Liver (tissue), 9 donors: Measurements from ENCODE around the gene HOXD13. TPM values are rescaled to one million over a fixed set of nuclear protein-coding genes. Genes with fewer than 3 reads are reported as not detected.

Source experiments
- DNase-seq: peaks from one replicate; pipeline ENCODE4 v3.0.0-alpha.2; 2017; ENCODE audit warnings: low spot score
- H3K27ac ChIP-seq, 2 donors: one replicate each; pipeline ENCODE4 v1.7.0; 2013; ENCODE audit warnings: inconsistent platforms in 2 of 2, low read length in 2 of 2, control low read depth in 1 of 2, low read depth in 1 of 2, mild to moderate bottlenecking in 1 of 2
- H3K27me3 ChIP-seq, 4 donors: one replicate each; pipeline versions ENCODE4 v1.6.1 to v1.7.0; 2013; ENCODE audit warnings: low read length in 3 of 4, inconsistent platforms in 1 of 4, mild to moderate bottlenecking in 1 of 4, moderate library complexity in 1 of 4; ENCODE audit not compliant: control insufficient read depth in 4 of 4, insufficient read depth in 4 of 4
- H3K36me3 ChIP-seq, 4 donors: one replicate each; pipeline versions ENCODE4 v1.6.1 to v1.7.0; 2013; ENCODE audit warnings: low read length in 3 of 4, mild to moderate bottlenecking in 3 of 4, low read depth in 1 of 4, moderate library complexity in 1 of 4; ENCODE audit not compliant: control insufficient read depth in 4 of 4, insufficient read depth in 3 of 4
- H3K4me1 ChIP-seq, 4 donors: one replicate each; pipeline versions ENCODE4 v1.6.1 to v1.7.0; 2013; ENCODE audit warnings: low read length in 3 of 4, mild to moderate bottlenecking in 3 of 4, moderate library complexity in 1 of 4; ENCODE audit not compliant: control insufficient read depth in 4 of 4, insufficient read depth in 4 of 4
- H3K4me3 ChIP-seq, 3 donors: one replicate each; pipeline versions ENCODE4 v1.6.1 to v1.7.0; 2013; ENCODE audit warnings: low read length in 3 of 3, control low read depth in 1 of 3, low read depth in 1 of 3, mild to moderate bottlenecking in 1 of 3
- H3K9ac ChIP-seq, 2 donors: one replicate each; pipeline ENCODE4 v1.7.0; 2013; ENCODE audit warnings: low read length in 2 of 2, mild to moderate bottlenecking in 2 of 2, moderate library complexity in 2 of 2, control low read depth in 1 of 2, low read depth in 1 of 2
- H3K9me3 ChIP-seq, 4 donors: one replicate each; pipeline versions ENCODE4 v1.6.1 to v1.7.0; 2013; ENCODE audit warnings: low read length in 3 of 4; ENCODE audit not compliant: control insufficient read depth in 4 of 4
- EGR1 ChIP-seq, 2 donors: IDR thresholded peaks; 2 replicates each; pipeline ENCODE4 v1.6.1; 2016 to 2018; ENCODE audit warnings: antibody characterized with exemption in 2 of 2, low read depth in 2 of 2
- FOXA1 ChIP-seq: IDR thresholded peaks from 2 replicates; pipeline ENCODE4 v1.6.1; 2016; ENCODE audit warnings: antibody characterized with exemption
- FOXA2 ChIP-seq: IDR thresholded peaks from 2 replicates; pipeline ENCODE4 v1.6.1; 2016; ENCODE audit warnings: antibody characterized with exemption
- GABPA ChIP-seq, 2 donors: IDR thresholded peaks in 1 of 2; conservative IDR thresholded peaks in 1 of 2; 2 replicates each; pipeline ENCODE4 v1.6.1; 2016; ENCODE audit warnings: antibody characterized with exemption in 2 of 2, mild to moderate bottlenecking in 1 of 2, moderate library complexity in 1 of 2
- HNF4A ChIP-seq, 2 donors: conservative IDR thresholded peaks; 2 replicates each; pipeline ENCODE4 v1.6.1; 2016; ENCODE audit warnings: antibody characterized with exemption in 2 of 2, mild to moderate bottlenecking in 2 of 2
- HNF4G ChIP-seq: IDR thresholded peaks from 2 replicates; pipeline ENCODE4 v1.6.1; 2016; ENCODE audit warnings: antibody characterized with exemption
- JUND ChIP-seq, 2 donors: IDR thresholded peaks; 2 replicates each; pipeline ENCODE4 v1.6.1; 2016; ENCODE audit warnings: antibody characterized with exemption in 2 of 2
- NR2F2 ChIP-seq: IDR thresholded peaks from 2 replicates; pipeline ENCODE4 v1.6.1; 2016; ENCODE audit warnings: antibody characterized with exemption
- RAD21 ChIP-seq, 2 donors: IDR thresholded peaks; 2 replicates each; pipeline ENCODE4 v1.6.1; 2016; ENCODE audit warnings: antibody characterized with exemption in 2 of 2, mild to moderate bottlenecking in 2 of 2
- RXRA ChIP-seq, 2 donors: IDR thresholded peaks; 2 replicates each; pipeline ENCODE4 v1.6.1; 2017 to 2018; ENCODE audit warnings: antibody characterized with exemption in 2 of 2, mild to moderate bottlenecking in 1 of 2
- SP1 ChIP-seq: IDR thresholded peaks from 2 replicates; pipeline ENCODE4 v1.6.1; 2018; ENCODE audit warnings: antibody characterized with exemption, mild to moderate bottlenecking
- YY1 ChIP-seq: IDR thresholded peaks from 2 replicates; pipeline ENCODE4 v1.6.1; 2016; ENCODE audit warnings: antibody characterized with exemption, mild to moderate bottlenecking
- WGBS: extraction: QIAGEN DNeasy Blood & Tissue Kit; methylation state at CpG from one replicate; pipeline ENCODE4 v1.1.7; 2013; 5-methylcytosine and 5-hydroxymethylcytosine counted together
- polyA plus RNA-seq, 2 donors: library from polyadenylated mRNA; stranded (reverse) in 1 of 2; unstranded in 1 of 2; fragments of 200-250 nt in 1 of 2; fragments of >200 nt in 1 of 2; fragmentation: Nextera tagmentation in 1 of 2; extraction: Ambion mirVana in 1 of 2; gene quantifications; one replicate each; pipeline versions ENCODE4 v1.2.1 to v1.2.3, GENCODE V29; 2013 to 2015
- total RNA-seq, 2 donors: library from RNA; depleted of rRNA; stranded (reverse); fragments of >200 nt; gene quantifications; one replicate each; pipeline ENCODE4 v1.2.3, GENCODE V29; 2014
- TF ChIP-seq, protein P1 (sequence below): fragments of 150-350 bp; IDR thresholded peaks from 2 replicates; pipeline ENCODE4 v1.5.1; 2017; ENCODE audit warnings: improper control_type of control experiment, low read depth, low read length; ENCODE audit not compliant: missing input control
- TF ChIP-seq, protein P2 (sequence below): IDR thresholded peaks from 2 replicates; pipeline ENCODE4 v1.6.1; 2016; ENCODE audit warnings: antibody characterized with exemption, mild to moderate bottlenecking
- TF ChIP-seq, protein P3 (sequence below): IDR thresholded peaks from 2 replicates; pipeline ENCODE4 v1.6.1; 2016; ENCODE audit warnings: antibody characterized with exemption
- TF ChIP-seq, protein P4 (sequence below): IDR thresholded peaks from 2 replicates; pipeline ENCODE4 v1.6.1; 2016; ENCODE audit warnings: antibody characterized with exemption
- TF ChIP-seq, protein P5 (sequence below): IDR thresholded peaks from 2 replicates; pipeline ENCODE4 v1.6.1; 2016; ENCODE audit warnings: antibody characterized with exemption
- donor health status: healthy.
- donor health status: healthy.
- donor health status: healthy.
- donor health status: healthy.
- donor health status: healthy.

HOXD13 gene
- total and polyA plus RNA-seq, 4 donors: not detected

DNA sequence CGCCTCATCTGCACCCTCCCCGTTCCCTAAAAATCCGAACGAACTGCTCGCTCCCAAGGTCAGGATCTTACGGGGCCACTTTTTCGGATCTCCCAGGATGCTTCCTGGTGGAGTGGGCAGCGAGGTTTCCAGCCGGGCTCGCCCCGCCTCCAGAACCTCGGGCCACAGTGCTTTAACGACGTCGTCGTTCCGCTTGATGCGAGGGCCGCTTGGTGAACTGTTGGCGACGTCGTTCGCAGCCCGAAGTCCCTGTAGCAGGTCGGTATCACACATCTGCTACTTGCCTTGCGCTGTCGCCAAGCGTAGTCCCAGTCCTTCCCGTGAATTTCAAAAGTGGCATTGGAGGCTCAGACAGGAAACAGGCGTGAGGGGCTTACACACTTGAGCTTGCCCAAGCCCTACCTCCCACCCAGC is 24.1 kb upstream of the HOXD13 start:
- peak; percentile 29 for DNase-seq
- Histone ChIP-seq H3K27me3 (peaks cover 0 to 35% (median 19%) of the 10 kb centered on the region in 4 donors), H3K9ac (no peak overlapping the region), H3K4me1 (peaks cover 10 to 21% (median 16%) of the 10 kb centered on the region in 4 donors), H3K9me3 (no peaks in the 10 kb centered on the region), H3K27ac (no peak overlapping the region), H3K36me3 (no peaks in the 10 kb centered on the region), H3K4me3 (peak overlapping the region in 1 of 3 donors; percentile 49)
- TF ChIP-seq, protein P1, sequence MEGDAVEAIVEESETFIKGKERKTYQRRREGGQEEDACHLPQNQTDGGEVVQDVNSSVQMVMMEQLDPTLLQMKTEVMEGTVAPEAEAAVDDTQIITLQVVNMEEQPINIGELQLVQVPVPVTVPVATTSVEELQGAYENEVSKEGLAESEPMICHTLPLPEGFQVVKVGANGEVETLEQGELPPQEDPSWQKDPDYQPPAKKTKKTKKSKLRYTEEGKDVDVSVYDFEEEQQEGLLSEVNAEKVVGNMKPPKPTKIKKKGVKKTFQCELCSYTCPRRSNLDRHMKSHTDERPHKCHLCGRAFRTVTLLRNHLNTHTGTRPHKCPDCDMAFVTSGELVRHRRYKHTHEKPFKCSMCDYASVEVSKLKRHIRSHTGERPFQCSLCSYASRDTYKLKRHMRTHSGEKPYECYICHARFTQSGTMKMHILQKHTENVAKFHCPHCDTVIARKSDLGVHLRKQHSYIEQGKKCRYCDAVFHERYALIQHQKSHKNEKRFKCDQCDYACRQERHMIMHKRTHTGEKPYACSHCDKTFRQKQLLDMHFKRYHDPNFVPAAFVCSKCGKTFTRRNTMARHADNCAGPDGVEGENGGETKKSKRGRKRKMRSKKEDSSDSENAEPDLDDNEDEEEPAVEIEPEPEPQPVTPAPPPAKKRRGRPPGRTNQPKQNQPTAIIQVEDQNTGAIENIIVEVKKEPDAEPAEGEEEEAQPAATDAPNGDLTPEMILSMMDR: no peak
- TF ChIP-seq HNF4G (no peak), EGR1 (IDR thresholded peaks at IDR 0.05; ENCODE audit: low read depth in 2 of 2) (no peak), SP1 (no peak), RXRA (IDR thresholded peaks at IDR 0.05) (no peak), RAD21 (IDR thresholded peaks at IDR 0.05) (no peak), JUND (IDR thresholded peaks at IDR 0.05) (no peak), FOXA1 (no peak), NR2F2 (no peak), HNF4A (conservative IDR thresholded peaks at IDR 0.05) (no peak), FOXA2 (no peak), YY1 (no peak), GABPA (IDR thresholded peaks at IDR 0.05 in 1 of 2, conservative IDR thresholded peaks at IDR 0.05 in 1 of 2) (no peak)
- TF ChIP-seq, protein P2, sequence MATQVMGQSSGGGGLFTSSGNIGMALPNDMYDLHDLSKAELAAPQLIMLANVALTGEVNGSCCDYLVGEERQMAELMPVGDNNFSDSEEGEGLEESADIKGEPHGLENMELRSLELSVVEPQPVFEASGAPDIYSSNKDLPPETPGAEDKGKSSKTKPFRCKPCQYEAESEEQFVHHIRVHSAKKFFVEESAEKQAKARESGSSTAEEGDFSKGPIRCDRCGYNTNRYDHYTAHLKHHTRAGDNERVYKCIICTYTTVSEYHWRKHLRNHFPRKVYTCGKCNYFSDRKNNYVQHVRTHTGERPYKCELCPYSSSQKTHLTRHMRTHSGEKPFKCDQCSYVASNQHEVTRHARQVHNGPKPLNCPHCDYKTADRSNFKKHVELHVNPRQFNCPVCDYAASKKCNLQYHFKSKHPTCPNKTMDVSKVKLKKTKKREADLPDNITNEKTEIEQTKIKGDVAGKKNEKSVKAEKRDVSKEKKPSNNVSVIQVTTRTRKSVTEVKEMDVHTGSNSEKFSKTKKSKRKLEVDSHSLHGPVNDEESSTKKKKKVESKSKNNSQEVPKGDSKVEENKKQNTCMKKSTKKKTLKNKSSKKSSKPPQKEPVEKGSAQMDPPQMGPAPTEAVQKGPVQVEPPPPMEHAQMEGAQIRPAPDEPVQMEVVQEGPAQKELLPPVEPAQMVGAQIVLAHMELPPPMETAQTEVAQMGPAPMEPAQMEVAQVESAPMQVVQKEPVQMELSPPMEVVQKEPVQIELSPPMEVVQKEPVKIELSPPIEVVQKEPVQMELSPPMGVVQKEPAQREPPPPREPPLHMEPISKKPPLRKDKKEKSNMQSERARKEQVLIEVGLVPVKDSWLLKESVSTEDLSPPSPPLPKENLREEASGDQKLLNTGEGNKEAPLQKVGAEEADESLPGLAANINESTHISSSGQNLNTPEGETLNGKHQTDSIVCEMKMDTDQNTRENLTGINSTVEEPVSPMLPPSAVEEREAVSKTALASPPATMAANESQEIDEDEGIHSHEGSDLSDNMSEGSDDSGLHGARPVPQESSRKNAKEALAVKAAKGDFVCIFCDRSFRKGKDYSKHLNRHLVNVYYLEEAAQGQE: no peak
- TF ChIP-seq, protein P3, sequence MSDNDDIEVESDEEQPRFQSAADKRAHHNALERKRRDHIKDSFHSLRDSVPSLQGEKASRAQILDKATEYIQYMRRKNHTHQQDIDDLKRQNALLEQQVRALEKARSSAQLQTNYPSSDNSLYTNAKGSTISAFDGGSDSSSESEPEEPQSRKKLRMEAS: no peak
- TF ChIP-seq, protein P4, sequence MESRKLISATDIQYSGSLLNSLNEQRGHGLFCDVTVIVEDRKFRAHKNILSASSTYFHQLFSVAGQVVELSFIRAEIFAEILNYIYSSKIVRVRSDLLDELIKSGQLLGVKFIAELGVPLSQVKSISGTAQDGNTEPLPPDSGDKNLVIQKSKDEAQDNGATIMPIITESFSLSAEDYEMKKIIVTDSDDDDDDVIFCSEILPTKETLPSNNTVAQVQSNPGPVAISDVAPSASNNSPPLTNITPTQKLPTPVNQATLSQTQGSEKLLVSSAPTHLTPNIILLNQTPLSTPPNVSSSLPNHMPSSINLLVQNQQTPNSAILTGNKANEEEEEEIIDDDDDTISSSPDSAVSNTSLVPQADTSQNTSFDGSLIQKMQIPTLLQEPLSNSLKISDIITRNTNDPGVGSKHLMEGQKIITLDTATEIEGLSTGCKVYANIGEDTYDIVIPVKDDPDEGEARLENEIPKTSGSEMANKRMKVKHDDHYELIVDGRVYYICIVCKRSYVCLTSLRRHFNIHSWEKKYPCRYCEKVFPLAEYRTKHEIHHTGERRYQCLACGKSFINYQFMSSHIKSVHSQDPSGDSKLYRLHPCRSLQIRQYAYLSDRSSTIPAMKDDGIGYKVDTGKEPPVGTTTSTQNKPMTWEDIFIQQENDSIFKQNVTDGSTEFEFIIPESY: no peak
- TF ChIP-seq, protein P5, sequence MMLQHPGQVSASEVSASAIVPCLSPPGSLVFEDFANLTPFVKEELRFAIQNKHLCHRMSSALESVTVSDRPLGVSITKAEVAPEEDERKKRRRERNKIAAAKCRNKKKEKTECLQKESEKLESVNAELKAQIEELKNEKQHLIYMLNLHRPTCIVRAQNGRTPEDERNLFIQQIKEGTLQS: no peak
- whole genome bisulfite sequencing: 7% methylated on average over 30 of the region's 30 CpGs
